Measurements from ENCODE around the gene GJC2. TPM values are rescaled to one million over a fixed set of nuclear protein-coding genes. Genes with fewer than 3 reads are reported as not detected.

The GJC2 gene
- total and polyA plus RNA-seq, 11 donors, result 0.40 to 3.8 (median 0.78) TPM

- H3K36me3 ChIP-seq, result peaks cover 0 to 57% (median 32%) of the 10 kb centered on the region in 9 donors
- ATAC-seq (no peak), DNase-seq (peak in 1 of 5 donors; percentile 42)
- no peak overlapping the region for H3K27ac ChIP-seq
- WGBS, 4 donors, result 78 to 82% (median 79%) methylated on average over 14 to 16 of the region's 16 CpGs
- H3K27me3 ChIP-seq, result no peaks in the 10 kb centered on the region
- TF ChIP-seq POLR2A (IDR thresholded peaks at IDR 0.05), result no peak
- TF ChIP-seq, protein P1, sequence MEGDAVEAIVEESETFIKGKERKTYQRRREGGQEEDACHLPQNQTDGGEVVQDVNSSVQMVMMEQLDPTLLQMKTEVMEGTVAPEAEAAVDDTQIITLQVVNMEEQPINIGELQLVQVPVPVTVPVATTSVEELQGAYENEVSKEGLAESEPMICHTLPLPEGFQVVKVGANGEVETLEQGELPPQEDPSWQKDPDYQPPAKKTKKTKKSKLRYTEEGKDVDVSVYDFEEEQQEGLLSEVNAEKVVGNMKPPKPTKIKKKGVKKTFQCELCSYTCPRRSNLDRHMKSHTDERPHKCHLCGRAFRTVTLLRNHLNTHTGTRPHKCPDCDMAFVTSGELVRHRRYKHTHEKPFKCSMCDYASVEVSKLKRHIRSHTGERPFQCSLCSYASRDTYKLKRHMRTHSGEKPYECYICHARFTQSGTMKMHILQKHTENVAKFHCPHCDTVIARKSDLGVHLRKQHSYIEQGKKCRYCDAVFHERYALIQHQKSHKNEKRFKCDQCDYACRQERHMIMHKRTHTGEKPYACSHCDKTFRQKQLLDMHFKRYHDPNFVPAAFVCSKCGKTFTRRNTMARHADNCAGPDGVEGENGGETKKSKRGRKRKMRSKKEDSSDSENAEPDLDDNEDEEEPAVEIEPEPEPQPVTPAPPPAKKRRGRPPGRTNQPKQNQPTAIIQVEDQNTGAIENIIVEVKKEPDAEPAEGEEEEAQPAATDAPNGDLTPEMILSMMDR (IDR thresholded peaks at IDR 0.05), result no peak
- no peak overlapping the region for H3K4me3 ChIP-seq
- H3K4me1 ChIP-seq, result peaks cover 20 to 75% (median 59%) of the 10 kb centered on the region in 12 donors
- intact Hi-C loops (cut with DNase I), result no loop called here
- no peaks in the 10 kb centered on the region for H3K9me3 ChIP-seq
These were observed 5.3 kb upstream of the GJC2 start for GRCh38 chr1:228144193-228144992.

- WGBS, 4 donors, result 85 to 95% (median 86%) methylated on average over 4 to 8 of the region's 8 CpGs
- Histone ChIP-seq H3K27me3 (no peaks in the 10 kb centered on the region), H3K27ac (no peak overlapping the region), H3K4me3 (no peak overlapping the region), H3K4me1 (peaks cover 26 to 80% (median 64%) of the 10 kb centered on the region in 12 donors), H3K9me3 (no peaks in the 10 kb centered on the region), H3K36me3 (peaks cover 0 to 59% (median 32%) of the 10 kb centered on the region in 9 donors)
- TF ChIP-seq POLR2A (IDR thresholded peaks at IDR 0.05), result no peak
- TF ChIP-seq, protein P1 (IDR thresholded peaks at IDR 0.05), result no peak
- intact Hi-C loops (cut with DNase I), result no loop called here
- DNase-seq (peak in 1 of 5 donors; percentile 28), ATAC-seq (no peak)
These were observed 4.8 kb upstream of the GJC2 start for GRCh38 chr1:228144993-228145343.

DNA sequence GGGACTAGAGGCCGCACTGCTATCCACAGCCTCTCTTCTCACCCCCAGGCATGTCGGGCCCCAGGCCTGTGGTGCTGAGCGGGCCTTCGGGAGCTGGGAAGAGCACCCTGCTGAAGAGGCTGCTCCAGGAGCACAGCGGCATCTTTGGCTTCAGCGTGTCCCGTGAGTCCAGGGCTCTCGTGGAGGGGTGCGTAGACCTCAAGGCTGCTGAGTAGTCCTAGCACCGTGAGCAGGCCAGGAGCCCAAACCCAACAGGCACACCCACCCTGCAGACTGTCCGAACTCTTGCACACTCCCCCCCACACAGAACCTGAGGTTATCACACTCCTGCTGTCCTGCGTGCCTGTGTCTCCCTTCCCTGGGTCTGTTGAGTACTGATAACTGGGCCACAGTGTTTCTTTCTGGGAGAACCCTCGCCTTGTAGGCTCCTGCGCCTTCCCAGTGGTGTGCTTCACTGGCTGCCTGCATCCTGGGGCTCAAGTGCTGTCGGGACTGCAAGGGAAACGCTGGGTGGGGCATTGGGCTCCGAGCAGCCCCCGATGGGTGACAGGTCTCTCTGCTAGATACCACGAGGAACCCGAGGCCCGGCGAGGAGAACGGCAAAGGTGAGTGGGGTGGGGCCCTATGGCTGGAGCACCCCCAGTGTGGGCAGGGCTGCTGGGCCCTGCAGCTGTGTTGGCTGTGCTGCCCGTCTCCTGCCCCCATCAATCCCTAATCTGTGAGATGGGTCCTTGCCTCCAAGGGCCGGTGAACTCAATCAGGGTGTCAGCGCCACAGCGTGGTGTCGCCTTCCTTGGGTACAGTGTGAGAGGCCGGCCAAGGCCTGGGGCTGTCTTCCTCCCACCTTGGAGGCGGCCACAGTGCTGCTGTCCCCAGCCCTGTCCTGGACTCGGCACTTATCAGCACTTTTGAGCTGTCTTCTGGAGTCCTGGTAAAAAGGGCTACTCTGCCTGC is 4.0 kb upstream of the GJC2 start:
- Histone ChIP-seq H3K27ac (no peak overlapping the region), H3K4me1 (peaks cover 30 to 86% (median 72%) of the 10 kb centered on the region in 12 donors), H3K9me3 (no peaks in the 10 kb centered on the region), H3K36me3 (peaks cover 0 to 61% (median 32%) of the 10 kb centered on the region in 9 donors), H3K27me3 (no peaks in the 10 kb centered on the region), H3K4me3 (no peak overlapping the region)
- TF ChIP-seq, protein P1 (IDR thresholded peaks at IDR 0.05), result no peak
- no peak for TF ChIP-seq POLR2A (IDR thresholded peaks at IDR 0.05)
- 87 to 91% (median 88%) methylated on average over 21 to 31 of the region's 31 CpGs for WGBS, 4 donors
- intact Hi-C loops (cut with DNase I), result no loop called here
- ATAC-seq (no peak), DNase-seq (peak in 2 of 5 donors; percentile 5 to 51)
